K562 (cell line): ENCODE data around the gene JAG2. TPM values are rescaled to one million over a fixed set of nuclear protein-coding genes. Genes with fewer than 3 reads are reported as not detected.

Source experiments
- ATF7 ChIP-seq: fragments of 450-650 bp; IDR thresholded peaks from 2 replicates; pipeline ENCODE4 v1.7.1; 2014; ENCODE audit warnings: mild to moderate bottlenecking, moderate library complexity
- CGGBP1 ChIP-seq: fragments of 250-450 bp; sonication (Bioruptor Pico); IDR thresholded peaks from 2 replicates; pipeline ENCODE4 v1.9.0; 2021; ENCODE audit warnings: mild to moderate bottlenecking
- CLOCK ChIP-seq: fragments of 250-450 bp; sonication (Bioruptor Pico); IDR thresholded peaks from 2 replicates; pipeline ENCODE4 v1.4.0; 2020; ENCODE audit warnings: mild to moderate bottlenecking, moderate library complexity, borderline replicate concordance
- COPS2 ChIP-seq: fragments of 450-650 bp; conservative IDR thresholded peaks from 2 replicates; pipeline ENCODE4 v1.6.1; 2016; ENCODE audit warnings: mild to moderate bottlenecking, moderate library complexity
- E2F4 ChIP-seq: sonication (generic); formaldehyde crosslinking; IDR thresholded peaks from 2 replicates; pipeline ENCODE4 v1.8.0; 2022; ENCODE audit warnings: mild to moderate bottlenecking, low read depth, missing genetic modification reagents
- E2F5 ChIP-seq: sonication (generic); formaldehyde crosslinking; IDR thresholded peaks from 2 replicates; pipeline ENCODE4 v1.8.0; 2022; ENCODE audit warnings: mild to moderate bottlenecking, missing genetic modification reagents
- FIP1L1 ChIP-seq: fragments of 200-400 bp; formaldehyde crosslinking; IDR thresholded peaks from 2 replicates; pipeline ENCODE4 v1.6.1; 2018; ENCODE audit warnings: mild to moderate bottlenecking, low read depth, low read length; ENCODE audit not compliant: poor library complexity, severe bottlenecking
- GABPB1 ChIP-seq: sonication (generic); formaldehyde crosslinking; IDR thresholded peaks from 2 replicates; pipeline ENCODE4 v1.8.0; 2022; ENCODE audit warnings: mild to moderate bottlenecking, missing genetic modification reagents
- NRF1 ChIP-seq, 2 experiments: fragments of 450-650 bp; IDR thresholded peaks in 1 of 2; conservative IDR thresholded peaks in 1 of 2; 2 replicates each; pipeline ENCODE4 v1.6.1; 2014; ENCODE audit warnings: mild to moderate bottlenecking in 2 of 2
- PHF8 ChIP-seq: fragments of 200-600 bp; sonication (generic); IDR thresholded peaks from 2 replicates; pipeline ENCODE4 v1.6.1; 2012; ENCODE audit warnings: mixed run types, mild to moderate bottlenecking, inconsistent platforms, low read length, moderate library complexity, borderline replicate concordance
- PPARD ChIP-seq: fragments of 250-450 bp; sonication (Bioruptor Pico); IDR thresholded peaks from 2 replicates; pipeline ENCODE4 v1.8.0; 2022; ENCODE audit warnings: inconsistent platforms, mild to moderate bottlenecking, moderate library complexity
- PREB ChIP-seq: sonication (generic); formaldehyde crosslinking; IDR thresholded peaks from 2 replicates; pipeline ENCODE4 v1.8.1; 2023; ENCODE audit warnings: mild to moderate bottlenecking, missing genetic modification reagents
- RBM17 ChIP-seq: fragments of 200-400 bp; formaldehyde crosslinking; IDR thresholded peaks from 2 replicates; pipeline ENCODE4 v1.6.1; 2017; ENCODE audit warnings: low read depth, mild to moderate bottlenecking, low read length, borderline replicate concordance
- RBM39 ChIP-seq: fragments of 200-400 bp; formaldehyde crosslinking; optimal IDR thresholded peaks from 2 replicates; pipeline ENCODE3; 2018; ENCODE audit warnings: low read depth, low read length
- SREBF1 ChIP-seq: fragments of 150-350 bp; IDR thresholded peaks from 2 replicates; pipeline ENCODE4 v1.6.1; 2014; ENCODE audit warnings: antibody characterized with exemption, low read depth, low read length, borderline replicate concordance
- USF2 ChIP-seq: sonication (generic); formaldehyde crosslinking; IDR thresholded peaks from 2 replicates; pipeline ENCODE4 v1.5.0; 2020; ENCODE audit warnings: missing genetic modification reagents
- ZNF143 ChIP-seq: sonication (generic); formaldehyde crosslinking; IDR thresholded peaks from 2 replicates; pipeline ENCODE4 v1.9.0; 2022; ENCODE audit warnings: mild to moderate bottlenecking, missing genetic modification reagents
- ZNF445 ChIP-seq: fragments of 250-450 bp; sonication (Bioruptor Pico); IDR thresholded peaks from 2 replicates; pipeline ENCODE4 v1.4.0; 2020; ENCODE audit warnings: low read depth, mild to moderate bottlenecking, moderate library complexity
- ZNF830 ChIP-seq: fragments of 250-450 bp; sonication (Bioruptor Pico); IDR thresholded peaks from 2 replicates; pipeline ENCODE4 v1.5.0; 2021; ENCODE audit warnings: mild to moderate bottlenecking
- polyA plus RNA-seq, 8 experiments: library from polyadenylated mRNA; depleted of rRNA in 4 of 8; stranded (reverse) in 5 of 8; unstranded in 3 of 8; fragments of >200 nt; fragmentation: Nextera tagmentation in 2 of 8; fragmentation: Illumina TruSeq in 1 of 8; extraction: Ambion mirVana in 2 of 8; extraction: Trizol in 1 of 8; gene quantifications; 2 replicates each; pipeline versions ENCODE4 v1.2.1 to v1.2.3, GENCODE V29; 2011 to 2014; ENCODE audit warnings: inconsistent platforms in 1 of 8, missing spikeins in 1 of 8
- total RNA-seq, 7 experiments: library from RNA; depleted of rRNA in 6 of 7; stranded (reverse); fragments of >200 nt in 6 of 7; fragmentation: Illumina TruSeq in 2 of 7; extraction: Trizol in 2 of 7; gene quantifications; 2 replicates each; pipeline versions ENCODE4 v1.2.1 to v1.2.3, GENCODE V29; 2011 to 2021; ENCODE audit warnings: low replicate concordance in 1 of 7

JAG2 gene
- total and polyA plus RNA-seq, 9 of the 15 experiments (the other 6 are each of a cell fraction or from before 2014, with no cell fraction given) = 0.25 to 48.4 (median 8.6) TPM

GRCh38 chr14:105168979-105169507 lies 467 bp upstream of the JAG2 start (continued):
- TF ChIP-seq ZNF830 (CRISPR knock-in tag) = no peak
- no peak for TF ChIP-seq USF2
- peak; percentile 74 to 77 for TF ChIP-seq NRF1 (conservative IDR thresholded peaks at IDR 0.05 in 1 of 2, IDR thresholded peaks at IDR 0.05 in 1 of 2)
- TF ChIP-seq RBM17 = no peak
- TF ChIP-seq CGGBP1 (CRISPR knock-in tag) = no peak
- TF ChIP-seq ZNF445 (CRISPR knock-in tag) = no peak
- TF ChIP-seq FIP1L1 = peak; percentile 30
- no peak for TF ChIP-seq RBM39
- TF ChIP-seq PREB (CRISPR knock-in tag) = no peak
- no peak for TF ChIP-seq COPS2
- TF ChIP-seq PHF8 = peak; percentile 15; the same call in 1 of the 2 replicates
- TF ChIP-seq ATF7 = 0 out of 2 replicates have a peak, but pooled peaks have one; percentile 43
- TF ChIP-seq E2F4 = no peak
- no peak for TF ChIP-seq E2F5 (CRISPR knock-in tag)
- TF ChIP-seq GABPB1 = 0 out of 2 replicates have a peak, but pooled peaks have one; percentile 37
- TF ChIP-seq SREBF1 = no peak
- TF ChIP-seq CLOCK (CRISPR knock-in tag) = no peak
- TF ChIP-seq PPARD = no peak
- TF ChIP-seq ZNF143 = no peak
